SK-N-SH treated with all-trans-retinoic acid at 6 μM for 48 hours (cell line): ENCODE data around the gene TMEM134.

ENCODE experiments used
- ATAC-seq: fragments of 200-7000 bp; cut with Tn5 transposase; 3 replicates; pipeline ENCODE4 v1.9.1; 2020; ENCODE audit warnings: mild to moderate bottlenecking, moderate library complexity
- ARNTL ChIP-seq: fragments of 450-650 bp; formaldehyde crosslinking; IDR thresholded peaks from 2 replicates; pipeline ENCODE4 v1.5.0; 2020; ENCODE audit warnings: low read depth, mild to moderate bottlenecking, moderate library complexity, borderline replicate concordance
- BACH2 ChIP-seq: fragments of 250-450 bp; sonication (Bioruptor Pico); IDR thresholded peaks from 2 replicates; pipeline ENCODE4 v1.9.0; 2021; ENCODE audit warnings: mild to moderate bottlenecking, borderline replicate concordance
- CSDC2 ChIP-seq: fragments of 250-450 bp; sonication (Bioruptor Pico); IDR thresholded peaks from 2 replicates; pipeline ENCODE4 v1.5.0; 2020; ENCODE audit warnings: mild to moderate bottlenecking, moderate library complexity
- CSRNP3 ChIP-seq: fragments of 250-450 bp; sonication (Bioruptor Pico); IDR thresholded peaks from 2 replicates; pipeline ENCODE4 v1.5.1; 2021; ENCODE audit warnings: mild to moderate bottlenecking, moderate library complexity
- ESRRG ChIP-seq: fragments of 250-450 bp; sonication (Bioruptor Pico); IDR thresholded peaks from 2 replicates; pipeline ENCODE4 v1.6.1; 2021; ENCODE audit warnings: mild to moderate bottlenecking
- GLIS3 ChIP-seq: fragments of 250-450 bp; sonication (Bioruptor Pico); IDR thresholded peaks from 2 replicates; pipeline ENCODE4 v1.5.0; 2020; ENCODE audit warnings: mild to moderate bottlenecking, moderate library complexity
- OSR1 ChIP-seq: fragments of 250-450 bp; sonication (Bioruptor Pico); IDR thresholded peaks from 2 replicates; pipeline ENCODE4 v1.8.0; 2022; ENCODE audit warnings: moderate library complexity, mild to moderate bottlenecking, inconsistent platforms
- POU6F1 ChIP-seq: fragments of 250-450 bp; sonication (Bioruptor Pico); IDR thresholded peaks from 2 replicates; pipeline ENCODE4 v1.8.0; 2021; ENCODE audit warnings: low read depth, mild to moderate bottlenecking, moderate library complexity, borderline replicate concordance
- PPARA ChIP-seq: fragments of 250-450 bp; sonication (Bioruptor Pico); IDR thresholded peaks from 2 replicates; pipeline ENCODE4 v1.5.0; 2020; ENCODE audit warnings: mild to moderate bottlenecking, borderline replicate concordance
- RARB ChIP-seq: fragments of 250-450 bp; sonication (Bioruptor Pico); IDR thresholded peaks from 2 replicates; pipeline ENCODE4 v1.8.0; 2021; ENCODE audit warnings: mild to moderate bottlenecking, moderate library complexity
- SNAI2 ChIP-seq: fragments of 250-450 bp; sonication (Bioruptor Pico); IDR thresholded peaks from 2 replicates; pipeline ENCODE4 v1.5.0; 2020; ENCODE audit warnings: mild to moderate bottlenecking, moderate library complexity
- TCF4 ChIP-seq: fragments of 250-450 bp; sonication (Bioruptor Pico); IDR thresholded peaks from 2 replicates; pipeline ENCODE4 v1.8.0; 2021; ENCODE audit warnings: mild to moderate bottlenecking, moderate library complexity, borderline replicate concordance
- TOX ChIP-seq: fragments of 250-450 bp; sonication (Bioruptor Pico); IDR thresholded peaks from 2 replicates; pipeline ENCODE4 v1.8.0; 2021; ENCODE audit warnings: mild to moderate bottlenecking, moderate library complexity, borderline replicate concordance
- TSHZ2 ChIP-seq: fragments of 250-450 bp; sonication (Bioruptor Pico); IDR thresholded peaks from 2 replicates; pipeline ENCODE4 v1.5.0; 2020; ENCODE audit warnings: mild to moderate bottlenecking, moderate library complexity
- ZC3H10 ChIP-seq: fragments of 250-450 bp; sonication (Bioruptor Pico); IDR thresholded peaks from 2 replicates; pipeline ENCODE4 v1.5.1; 2021; ENCODE audit warnings: mild to moderate bottlenecking, moderate library complexity
- ZFP3 ChIP-seq: fragments of 250-450 bp; sonication (Bioruptor Pico); IDR thresholded peaks from 2 replicates; pipeline ENCODE4 v1.5.0; 2020; ENCODE audit warnings: mild to moderate bottlenecking, moderate library complexity
- ZFP30 ChIP-seq: fragments of 450-650 bp; formaldehyde crosslinking; IDR thresholded peaks from 2 replicates; pipeline ENCODE4 v1.5.0; 2022; ENCODE audit warnings: mild to moderate bottlenecking, moderate library complexity
- ZNF565 ChIP-seq: fragments of 450-650 bp; formaldehyde crosslinking; conservative IDR thresholded peaks from 2 replicates; pipeline ENCODE4 v1.5.0; 2020; ENCODE audit warnings: low read depth, mild to moderate bottlenecking, moderate library complexity
- ZNF70 ChIP-seq: fragments of 450-650 bp; formaldehyde crosslinking; IDR thresholded peaks from 2 replicates; pipeline ENCODE4 v1.5.0; 2020; ENCODE audit warnings: mild to moderate bottlenecking, moderate library complexity
- ZNF8 ChIP-seq: fragments of 450-650 bp; formaldehyde crosslinking; IDR thresholded peaks from 2 replicates; pipeline ENCODE4 v1.5.0; 2020; ENCODE audit warnings: mild to moderate bottlenecking, moderate library complexity

The TMEM134 gene

GRCh38 chr11:67433536-67434394 is 35.3 kb downstream of the TMEM134 start:
- no peak for TF ChIP-seq ZFP3 (CRISPR knock-in tag)
- TF ChIP-seq ZNF8 (CRISPR knock-in tag) = no peak
- TF ChIP-seq ZNF70 (CRISPR knock-in tag) = no peak
- TF ChIP-seq ZC3H10 (CRISPR knock-in tag) = no peak
- no peak for TF ChIP-seq CSRNP3 (CRISPR knock-in tag)
- no peak for TF ChIP-seq TOX (CRISPR knock-in tag)
- TF ChIP-seq PPARA (CRISPR knock-in tag) = no peak
- TF ChIP-seq, all 23 proteins: peak for 0
- ATAC-seq = no peak

- no peak for TF ChIP-seq ZNF70 (CRISPR knock-in tag)
- no peak for TF ChIP-seq ARNTL (CRISPR knock-in tag)
- no peak for TF ChIP-seq ZNF565 (CRISPR knock-in tag)
- TF ChIP-seq BACH2 (CRISPR knock-in tag) = no peak
- TF ChIP-seq ESRRG = no peak
- no peak for TF ChIP-seq POU6F1 (CRISPR knock-in tag)
- TF ChIP-seq ZFP3 (CRISPR knock-in tag) = no peak
- TF ChIP-seq PPARA (CRISPR knock-in tag) = no peak
- no peak for TF ChIP-seq TSHZ2 (CRISPR knock-in tag)
- TF ChIP-seq TCF4 = no peak
Measured at GRCh38 chr11:67432655-67433349, 36.2 kb downstream of the TMEM134 start.

GRCh38 chr11:67431346-67432249 is 37.5 kb downstream of the TMEM134 start:
- no peak for ATAC-seq
- TF ChIP-seq CSDC2 (CRISPR knock-in tag) (no peak), RARB (CRISPR knock-in tag) (no peak), GLIS3 (CRISPR knock-in tag) (no peak), PPARA (CRISPR knock-in tag) (no peak), ZNF8 (CRISPR knock-in tag) (no peak)

More at GRCh38 chr11:67432655-67433349, 36.2 kb downstream of the TMEM134 start:
- ATAC-seq = no peak

GRCh38 chr11:67429722-67430121 is 39.3 kb downstream of the TMEM134 start:
- ATAC-seq = no peak
- TF ChIP-seq OSR1 (CRISPR knock-in tag) (no peak), TCF4 (no peak), PPARA (CRISPR knock-in tag) (no peak), ZFP3 (CRISPR knock-in tag) (no peak), ZNF8 (CRISPR knock-in tag) (no peak), BACH2 (CRISPR knock-in tag) (no peak), RARB (CRISPR knock-in tag) (no peak), SNAI2 (CRISPR knock-in tag) (no peak), TOX (CRISPR knock-in tag) (no peak), ZFP30 (no peak)
